ENCODE measurements around the gene DBF4.
"Not testable (repeated sequence)": the region's sequence is repeated elsewhere in the genome, so short reads cannot be mapped to it uniquely, and the experiment has no call there.

DBF4 gene, protein sequence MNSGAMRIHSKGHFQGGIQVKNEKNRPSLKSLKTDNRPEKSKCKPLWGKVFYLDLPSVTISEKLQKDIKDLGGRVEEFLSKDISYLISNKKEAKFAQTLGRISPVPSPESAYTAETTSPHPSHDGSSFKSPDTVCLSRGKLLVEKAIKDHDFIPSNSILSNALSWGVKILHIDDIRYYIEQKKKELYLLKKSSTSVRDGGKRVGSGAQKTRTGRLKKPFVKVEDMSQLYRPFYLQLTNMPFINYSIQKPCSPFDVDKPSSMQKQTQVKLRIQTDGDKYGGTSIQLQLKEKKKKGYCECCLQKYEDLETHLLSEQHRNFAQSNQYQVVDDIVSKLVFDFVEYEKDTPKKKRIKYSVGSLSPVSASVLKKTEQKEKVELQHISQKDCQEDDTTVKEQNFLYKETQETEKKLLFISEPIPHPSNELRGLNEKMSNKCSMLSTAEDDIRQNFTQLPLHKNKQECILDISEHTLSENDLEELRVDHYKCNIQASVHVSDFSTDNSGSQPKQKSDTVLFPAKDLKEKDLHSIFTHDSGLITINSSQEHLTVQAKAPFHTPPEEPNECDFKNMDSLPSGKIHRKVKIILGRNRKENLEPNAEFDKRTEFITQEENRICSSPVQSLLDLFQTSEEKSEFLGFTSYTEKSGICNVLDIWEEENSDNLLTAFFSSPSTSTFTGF
- 45.0 to 105 (median 64.4) reads per million in 4 donors for total RNA-seq

DNA sequence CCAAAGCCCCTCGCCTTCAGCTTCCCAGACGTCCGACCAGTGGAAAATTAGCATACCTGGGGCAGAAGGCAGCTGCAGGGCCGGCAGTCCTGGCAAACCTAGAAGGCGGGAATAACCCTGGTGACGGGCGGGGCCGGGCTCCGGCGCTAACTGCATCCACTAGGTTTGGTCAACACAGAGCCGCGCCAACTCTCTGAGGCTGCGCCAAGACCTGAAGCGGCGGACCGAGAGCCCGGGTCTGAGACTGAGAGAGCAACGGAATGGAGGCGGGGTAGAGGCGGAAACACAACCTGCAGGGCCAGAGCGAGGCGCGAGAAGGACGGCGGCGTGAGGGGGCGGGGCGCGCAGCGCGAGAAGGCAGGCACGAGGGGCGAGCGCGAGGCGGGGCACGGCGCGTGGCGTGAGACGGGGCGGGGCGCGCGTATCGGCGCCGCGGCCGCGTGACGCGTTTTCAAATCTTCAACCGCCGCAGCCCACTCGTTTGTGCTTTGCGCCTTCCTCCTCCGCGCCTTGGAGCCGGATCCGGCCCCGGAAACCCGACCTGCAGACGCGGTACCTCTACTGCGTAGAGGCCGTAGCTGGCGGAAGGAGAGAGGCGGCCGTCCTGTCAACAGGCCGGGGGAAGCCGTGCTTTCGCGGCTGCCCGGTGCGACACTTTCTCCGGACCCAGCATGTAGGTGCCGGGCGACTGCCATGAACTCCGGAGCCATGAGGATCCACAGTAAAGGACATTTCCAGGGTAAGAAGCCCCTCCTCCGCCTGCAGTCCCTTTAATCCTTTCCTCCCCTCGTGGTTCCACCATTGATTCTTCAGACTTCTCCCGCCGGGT is at the start of gene DBF4, which contains the start of gene SLC25A40:
Gene DBF4, plus strand, starts transcription at position 454 of the 829 bp plus-strand sequence. Its CDS starts 240 bp downstream, at position 694.
Gene SLC25A40, minus strand, starts transcription at position 321 of the 829 bp plus-strand sequence. CDS start 17,633 bp downstream, outside the sequence.
- peak; percentile 83 to 96 (median 88) for DNase-seq

- not testable (repeated sequence) for DNase-seq
These were observed 47.9 kb upstream of the DBF4 start for GRCh38 chr7:87828383-87828782.

DNA sequence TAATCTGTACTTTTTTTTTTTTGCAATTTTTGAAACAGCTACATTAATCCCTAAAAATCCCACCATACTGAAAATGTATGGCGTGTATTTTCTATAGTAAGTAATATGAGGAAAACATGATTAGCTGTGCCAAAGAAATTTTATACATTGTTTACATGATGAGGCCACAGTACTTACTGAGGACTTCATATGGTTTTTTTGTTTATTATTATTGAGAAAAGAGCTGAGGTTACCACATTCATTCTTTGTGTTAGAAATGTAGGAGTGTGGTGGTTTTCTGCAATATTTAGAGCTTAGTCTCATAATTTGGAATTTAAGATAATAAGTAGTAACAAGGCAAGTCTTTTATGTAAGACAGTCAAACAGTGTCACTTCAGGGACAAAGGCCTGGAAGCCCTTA is 45.2 kb upstream of the DBF4 start:
- DNase-seq, result no peak

DNA sequence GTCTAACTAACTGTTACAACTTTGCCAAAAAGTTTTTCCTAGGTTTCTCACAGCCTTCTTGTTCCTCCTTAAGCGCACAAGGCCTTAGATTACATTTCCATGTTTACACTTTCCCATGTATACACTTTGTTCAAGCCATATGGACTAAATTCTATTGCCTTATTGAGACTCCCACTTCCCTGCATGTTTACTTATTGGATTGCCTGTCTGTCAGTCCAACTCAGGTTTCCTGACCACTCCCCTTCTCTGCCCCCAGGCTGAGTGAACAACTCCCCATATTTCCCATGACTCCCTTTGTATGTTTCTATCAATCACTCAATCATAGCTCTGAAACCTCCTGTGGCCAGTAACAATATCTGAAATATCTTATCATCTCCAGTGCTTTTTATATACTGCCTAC is 43.2 kb upstream of the DBF4 start:
- DNase-seq, result no peak

- no peak for DNase-seq
These were observed 38.7 kb upstream of the DBF4 start for GRCh38 chr7:87837597-87837996.

DNA sequence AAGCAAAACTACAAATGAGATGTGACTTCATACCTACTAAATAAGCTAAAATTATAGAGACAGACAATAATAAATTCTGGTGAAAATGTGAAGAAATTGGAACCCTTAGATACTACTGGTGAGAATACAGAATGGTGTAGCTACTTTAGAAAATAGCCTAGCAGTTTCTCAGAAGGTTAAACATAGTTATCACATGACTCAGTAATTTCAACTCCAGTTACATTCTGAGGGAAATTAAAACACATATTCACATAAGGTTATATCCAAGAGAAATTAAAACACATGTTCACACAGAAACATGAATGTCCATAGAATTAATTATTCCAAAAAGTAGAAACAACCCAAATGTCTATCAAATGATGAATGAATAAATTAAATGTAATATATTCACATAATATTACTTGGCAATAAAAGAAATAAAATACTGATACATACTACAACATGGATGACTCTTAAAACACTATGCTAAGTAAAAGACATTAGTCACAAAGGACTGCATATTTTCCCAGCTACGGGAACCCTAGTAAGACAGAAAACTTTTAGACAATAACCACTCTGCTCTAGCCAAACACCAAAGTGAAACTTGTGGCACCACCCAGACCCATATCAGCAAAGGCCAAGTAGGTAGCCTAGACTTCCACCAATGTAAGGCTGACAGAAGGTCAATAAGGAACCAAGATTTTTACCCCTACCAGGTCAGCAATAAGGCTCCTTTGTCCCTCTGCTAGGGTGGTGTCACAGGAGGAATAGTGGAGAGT is 25.3 kb upstream of the DBF4 start:
- no peak for DNase-seq

DNA sequence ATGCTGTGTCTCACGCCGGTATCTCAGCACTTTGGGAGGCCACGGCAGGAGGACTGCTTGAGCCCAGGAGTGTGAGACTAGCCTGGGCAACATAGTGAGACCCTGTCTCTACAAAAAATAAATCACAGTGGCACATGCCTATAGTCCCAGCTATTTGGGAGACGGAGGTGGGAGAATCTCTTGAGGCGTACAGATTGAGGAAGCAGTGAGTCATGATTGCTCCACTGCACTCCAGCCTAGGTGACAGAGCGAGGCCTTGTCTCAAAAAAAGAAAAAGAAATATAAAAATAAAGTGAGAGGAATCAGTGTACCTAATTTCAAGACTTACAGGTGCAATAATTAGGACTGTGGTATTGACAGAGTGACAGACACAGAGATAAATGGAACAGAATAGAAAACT is 24.0 kb upstream of the DBF4 start:
- DNase-seq, result no peak

DNA sequence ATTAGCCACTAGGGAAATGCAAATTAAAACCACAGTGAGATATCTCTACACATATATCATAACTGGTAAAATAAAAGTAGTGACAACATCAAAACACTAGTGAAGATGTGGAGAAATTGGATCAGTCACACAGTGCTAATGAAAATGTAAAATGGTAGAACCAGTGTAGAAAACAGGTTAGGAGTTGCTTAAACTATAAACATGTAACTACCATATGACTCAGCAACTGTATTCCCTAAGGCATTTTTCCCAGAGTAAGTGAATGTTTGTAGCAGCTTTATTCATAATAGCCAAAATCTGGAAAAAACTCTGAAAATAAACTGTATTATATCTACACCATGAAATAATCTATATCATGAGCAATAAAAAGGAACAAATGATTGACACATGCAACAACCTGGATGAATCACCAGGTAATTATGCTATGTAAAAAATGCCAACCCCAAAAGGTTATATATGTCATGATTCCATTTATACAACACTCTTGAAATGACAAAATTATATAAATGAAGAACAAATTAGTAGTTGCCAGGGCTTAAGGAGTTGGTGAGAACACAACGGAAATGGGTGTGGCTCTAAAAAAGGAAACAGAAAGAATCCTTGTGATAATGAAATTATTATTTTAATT is 22.9 kb upstream of the DBF4 start:
- DNase-seq, result no peak

DNA sequence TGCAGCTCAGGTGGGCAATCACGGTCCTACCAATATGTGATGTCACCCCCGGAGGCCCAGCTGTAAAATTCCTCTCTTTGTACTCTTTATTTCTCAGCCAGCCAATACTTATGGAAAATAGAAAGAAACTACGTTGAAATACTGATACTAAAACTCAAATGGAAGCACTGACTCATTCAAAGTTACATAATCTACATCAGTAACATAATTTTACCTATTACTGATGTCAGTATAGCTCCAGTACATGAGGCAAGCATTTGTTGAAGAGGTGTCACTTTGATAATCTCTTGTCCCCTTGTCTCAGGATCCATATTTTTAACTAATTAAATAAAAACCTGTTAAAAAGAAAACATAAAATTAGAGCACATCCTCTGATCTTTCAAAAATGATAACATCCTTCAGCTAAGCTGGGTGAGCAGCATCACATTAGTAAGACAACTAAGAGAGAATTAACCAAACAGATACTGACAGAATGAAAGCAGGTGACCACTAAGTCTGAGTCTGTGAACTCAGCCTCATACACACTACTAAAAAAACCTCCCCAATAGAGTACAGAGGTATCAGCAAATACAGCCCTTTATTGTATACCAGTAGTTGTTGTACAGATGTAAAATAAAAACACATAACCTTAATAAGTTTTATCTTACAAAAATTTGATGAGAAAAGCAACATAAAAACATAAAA is 17.7 kb upstream of the DBF4 start:
- DNase-seq, result no peak

DNA sequence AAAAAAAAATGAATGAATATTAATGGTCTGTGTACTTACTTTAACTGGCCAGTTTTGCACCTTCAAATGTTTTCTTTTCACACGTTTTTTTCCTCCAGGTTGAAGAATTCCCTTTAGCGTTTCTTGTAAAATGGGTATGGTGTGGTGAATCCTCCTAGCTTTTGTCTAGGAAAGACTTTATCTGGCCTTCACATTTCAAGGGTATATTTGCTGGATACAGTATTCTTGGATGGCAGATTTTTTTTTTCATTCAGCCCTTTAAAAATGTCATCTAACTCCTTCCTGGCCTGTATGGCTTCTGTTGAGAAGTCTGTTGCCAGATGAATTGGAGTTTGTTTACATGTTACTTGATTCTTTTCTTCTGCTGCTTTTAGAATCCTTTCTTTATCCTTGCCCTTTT is 10.2 kb upstream of the DBF4 start:
- DNase-seq, result no peak

DNA sequence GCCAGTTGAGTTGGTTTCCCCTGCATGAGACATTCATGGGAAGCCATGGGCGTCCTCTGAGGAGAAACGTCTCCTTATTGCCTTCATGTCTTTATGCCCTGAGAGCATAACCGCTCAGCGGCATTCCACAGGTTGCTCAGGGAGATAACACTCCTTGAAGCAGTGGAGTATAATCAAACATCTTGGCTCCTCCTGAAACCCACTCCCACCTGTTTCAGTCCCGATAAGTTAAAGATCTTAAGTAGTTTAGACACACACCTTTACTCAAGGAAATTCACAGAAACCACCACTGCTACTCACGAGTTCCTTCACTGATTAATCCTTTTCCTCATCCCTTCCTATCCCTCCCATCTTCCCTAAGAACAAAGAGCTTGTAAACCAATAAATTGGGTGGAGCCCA is 9.8 kb upstream of the DBF4 start:
- not testable (repeated sequence) for DNase-seq

DNA sequence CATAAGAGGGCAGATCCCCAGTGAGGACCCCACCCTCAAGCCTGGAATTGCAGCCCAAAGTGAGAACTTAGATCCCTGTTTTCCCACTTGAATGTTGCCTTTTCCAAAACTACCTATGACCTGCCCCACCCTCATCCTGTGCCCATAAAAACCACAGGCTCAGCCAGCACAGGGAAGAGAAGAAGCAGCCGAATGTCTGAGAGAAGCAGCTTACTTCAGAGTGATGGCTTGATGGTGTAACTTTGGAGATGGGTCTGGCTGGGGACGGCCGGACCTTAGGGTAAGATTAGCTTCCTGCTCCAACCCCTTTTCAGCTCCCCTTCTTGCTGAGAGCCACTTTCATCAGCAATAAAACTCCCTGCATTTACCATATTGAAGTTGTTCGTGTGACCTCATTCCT is 5.8 kb upstream of the DBF4 start:
- DNase-seq, result no peak

- no peak for DNase-seq
These were observed 3.9 kb upstream of the DBF4 start for GRCh38 chr7:87872346-87872745.

- DNase-seq, result not testable (repeated sequence)
These were observed 3.0 kb upstream of the DBF4 start for GRCh38 chr7:87873328-87873727.

DNA sequence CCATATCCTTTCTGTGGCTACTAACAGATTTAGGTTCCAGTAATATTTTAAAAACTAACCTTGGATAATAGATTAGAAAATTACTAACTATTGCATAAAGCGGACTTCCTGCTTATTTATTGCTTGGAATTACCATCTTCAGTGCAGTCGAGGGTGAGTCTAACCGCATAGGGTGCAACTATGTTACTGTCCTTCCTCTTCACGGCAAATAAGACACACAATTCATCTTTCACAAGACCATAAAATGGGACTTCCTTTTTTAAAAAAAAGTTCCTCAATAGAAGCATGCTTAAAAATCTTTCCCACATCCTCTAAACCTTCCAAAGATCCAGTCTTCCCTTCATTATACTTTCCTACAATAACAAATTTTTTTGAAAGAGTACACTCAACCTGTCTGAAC is 2.2 kb upstream of the DBF4 start:
- DNase-seq, result peak in 1 of 5 donors; percentile 12

DNA sequence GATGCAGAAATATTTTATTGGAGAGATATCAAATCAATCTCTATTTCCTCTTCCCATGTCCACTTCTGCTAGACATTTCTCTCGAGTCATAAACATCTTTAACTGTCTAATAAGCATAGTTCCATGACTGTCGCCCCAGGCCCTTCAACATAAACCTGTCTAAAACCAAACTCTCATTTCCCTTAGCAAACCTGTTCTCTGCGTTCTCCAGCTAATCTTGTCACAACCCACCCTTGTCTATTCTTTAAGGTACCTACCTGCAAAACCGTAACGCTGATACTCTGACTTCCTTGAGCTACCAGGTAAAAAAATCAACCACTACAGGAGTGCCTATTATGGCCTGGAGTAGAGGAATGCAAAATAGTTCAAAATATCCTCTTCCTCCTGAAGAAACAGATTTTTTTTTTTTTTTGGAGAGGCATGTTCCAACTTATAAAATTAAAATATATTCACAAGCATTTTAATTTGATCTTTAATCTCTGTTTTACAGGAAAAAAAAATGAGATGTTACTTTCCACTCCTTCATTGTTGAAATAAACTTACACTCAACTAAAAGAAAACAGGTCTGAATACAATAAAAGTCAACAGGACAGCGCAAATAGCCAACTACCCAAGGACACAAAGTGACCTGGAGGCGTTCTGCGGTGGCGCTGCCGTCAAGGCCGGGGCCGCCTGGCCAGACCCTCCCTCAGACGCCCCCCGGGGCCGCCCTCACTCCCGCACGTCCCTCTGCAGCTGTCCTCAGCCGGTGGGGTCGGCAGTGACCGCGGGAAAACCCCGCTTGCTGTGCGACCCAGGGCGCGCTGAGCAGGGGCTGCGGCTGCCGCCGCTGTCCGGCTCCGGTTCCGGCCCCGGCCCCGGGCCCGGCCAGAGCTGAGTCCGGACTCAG is 898 bp upstream of the DBF4 start:
- DNase-seq, result peak in 3 of 5 donors; percentile 13 to 22 (median 21)

GRCh38 chr7:87876869-87877234 is 559 bp downstream of the DBF4 start:
- peak in 4 of 5 donors; percentile 21 to 67 (median 30) for DNase-seq

- peak in 1 of 5 donors; percentile 4 for DNase-seq
These were observed 1.2 kb downstream of the DBF4 start for GRCh38 chr7:87877366-87878040.

- no peak for DNase-seq
These were observed 2.0 kb downstream of the DBF4 start for GRCh38 chr7:87878208-87878735.

Data from T-helper 1 cell (primary cell).